OCI-LY1 (cell line): ENCODE measurements around the gene MANSC4.

Experiments
- CTCF ChIP-seq: fragments of 200-600 bp; sonication (generic), shearing (Covaris generic); IDR thresholded peaks from 2 replicates; pipeline ENCODE4 v1.5.1; 2017; ENCODE audit warnings: mild to moderate bottlenecking, antibody characterized with exemption, low read length, moderate library complexity, mixed read lengths
- EZH2 ChIP-seq: fragments of 200-600 bp; sonication (generic), shearing (Covaris generic); IDR thresholded peaks from 2 replicates; pipeline ENCODE4 v1.8.0; 2017; ENCODE audit warnings: borderline replicate concordance, mixed run types, mild to moderate bottlenecking, antibody characterized with exemption, low read length, moderate library complexity, mixed read lengths

DNA sequence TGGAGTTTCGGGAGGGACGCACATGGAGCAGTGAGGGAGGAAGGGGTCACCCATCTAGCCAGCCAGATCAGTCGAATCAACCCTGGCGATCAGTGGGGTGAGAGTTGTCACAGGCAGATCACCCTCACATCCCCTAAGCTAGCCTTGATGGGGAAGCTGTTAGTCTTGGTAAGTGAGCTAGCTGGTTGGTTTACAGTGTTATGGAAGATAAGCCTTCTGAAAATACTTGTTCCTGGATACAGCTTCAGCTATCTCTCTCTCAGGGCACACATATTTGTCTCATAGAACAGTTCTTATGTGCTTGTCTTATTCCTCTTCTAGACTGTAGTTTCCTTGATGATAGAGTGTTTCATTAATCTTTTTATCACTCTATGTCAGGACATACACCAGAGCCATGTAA lies 26.2 kb upstream of the MANSC4 start:
- TF ChIP-seq CTCF (no peak), EZH2 (no peak)
